GM19193 (cell line): ENCODE data around the gene RNF7.

Experiments used
- POLR2A ChIP-seq: IDR thresholded peaks from 4 replicates; pipeline ENCODE4 v1.6.1; 2011; ENCODE audit not compliant: insufficient read depth, insufficient read length; ENCODE audit errors: extremely low read depth

RNF7 gene

DNA sequence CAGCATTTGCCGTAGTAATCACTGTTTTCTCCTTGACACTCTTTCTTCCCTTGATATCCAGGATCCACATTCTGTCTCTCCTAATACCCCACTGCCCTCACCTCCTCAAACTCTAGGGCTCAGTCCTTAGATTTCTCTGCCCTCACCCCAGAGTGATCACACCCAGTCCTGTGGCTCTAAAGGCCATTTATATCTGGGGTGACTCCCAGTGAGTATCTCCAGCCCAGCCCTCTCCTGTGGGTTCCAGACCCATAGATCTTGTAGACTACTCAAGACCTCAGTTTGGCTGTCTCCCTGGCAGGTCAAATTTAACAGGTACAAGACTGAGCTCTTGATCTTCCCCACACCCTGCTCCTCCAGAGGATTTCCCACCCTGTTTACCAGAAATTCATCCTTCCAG is 26.4 kb downstream of the RNF7 start:
- TF ChIP-seq POLR2A = no peak

DNA sequence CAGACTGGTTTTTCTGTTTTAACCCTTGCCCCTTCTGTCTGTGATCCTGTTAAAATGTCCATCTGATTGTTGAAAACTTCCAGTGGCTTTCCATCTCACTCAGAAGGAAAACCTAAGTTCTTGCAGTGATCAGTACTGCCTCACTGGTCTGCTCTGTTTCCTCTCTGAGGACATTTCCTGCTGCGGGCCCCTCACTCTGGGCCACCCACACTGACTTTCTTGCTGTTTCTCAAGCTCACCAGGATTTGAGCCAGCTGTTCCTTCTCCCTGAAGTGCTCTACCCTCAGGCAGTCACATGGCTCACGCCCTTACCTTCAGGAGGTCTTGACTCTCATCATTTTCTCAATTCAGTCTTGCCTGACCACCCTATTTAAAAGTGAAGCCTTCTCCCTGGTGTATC is 26.9 kb downstream of the RNF7 start:
- no peak for TF ChIP-seq POLR2A

DNA sequence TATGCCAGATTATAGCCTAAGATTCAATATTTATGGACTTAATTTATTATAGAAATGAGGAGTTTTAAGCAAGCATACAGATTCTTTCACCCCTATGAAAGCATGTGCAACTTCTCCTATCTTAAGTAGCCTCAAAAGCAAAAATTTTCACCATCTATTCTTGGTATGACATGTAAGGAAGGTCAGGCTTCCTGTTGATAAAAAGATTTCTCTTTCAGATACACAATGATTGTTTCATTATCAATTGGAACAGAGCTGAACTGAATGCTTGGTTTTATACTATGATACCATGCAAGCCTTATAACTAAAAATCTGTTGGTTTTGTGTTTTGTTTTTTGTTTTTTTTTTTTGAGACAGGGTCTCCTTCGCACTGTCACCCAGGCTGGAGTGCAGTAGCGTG is 29.0 kb downstream of the RNF7 start:
- no peak for TF ChIP-seq POLR2A

DNA sequence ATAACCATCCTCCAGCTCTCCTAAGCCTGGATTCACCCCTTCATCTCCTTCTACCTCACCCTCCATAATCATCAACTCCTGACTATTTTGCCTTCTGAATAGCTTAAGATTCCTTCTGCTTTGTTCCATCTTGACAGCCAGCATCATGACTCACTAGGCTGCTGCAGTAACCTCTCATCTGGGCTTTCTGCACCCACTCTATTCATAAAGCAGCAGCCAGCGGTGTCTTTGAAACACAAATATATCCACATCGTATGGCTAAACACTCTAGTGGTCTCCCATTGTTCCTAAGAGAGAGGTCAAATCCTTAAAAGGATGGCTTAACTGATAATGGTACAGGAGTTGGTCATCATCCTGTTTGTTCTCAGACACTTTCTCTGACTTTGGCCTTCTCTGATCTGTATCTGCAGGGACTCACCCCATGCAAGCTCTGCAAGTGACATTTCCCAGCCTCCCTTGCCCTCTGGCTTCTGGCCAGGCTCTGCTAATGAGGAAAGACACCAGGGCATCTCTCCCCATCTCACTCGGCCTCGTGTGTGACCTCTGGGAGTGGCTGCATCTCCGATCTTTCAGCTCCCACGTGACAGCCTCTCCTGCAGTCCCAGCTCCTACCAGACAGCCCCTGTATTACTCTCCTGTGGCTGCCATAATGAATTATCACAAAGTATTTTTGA is 31.3 kb downstream of the RNF7 start:
- TF ChIP-seq POLR2A = no peak

DNA sequence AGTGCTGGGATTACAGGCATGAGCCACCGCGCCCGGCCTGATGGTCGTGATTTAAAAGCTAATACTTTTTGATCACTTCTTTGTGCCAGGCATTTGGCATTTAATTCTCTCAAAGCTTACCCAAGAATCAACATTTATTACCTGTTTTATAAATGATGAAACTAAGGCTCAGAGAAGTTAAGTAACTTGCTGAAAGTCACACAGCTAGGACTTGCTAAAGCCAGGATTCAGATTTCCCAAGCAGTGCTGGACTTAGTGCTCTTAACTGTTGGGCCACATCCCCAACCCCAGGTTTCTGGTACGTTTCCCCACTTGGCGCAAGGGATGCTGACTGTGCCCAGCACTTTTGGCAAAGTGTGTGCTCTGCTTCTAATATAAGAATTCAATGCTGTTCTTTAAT is 35.6 kb downstream of the RNF7 start:
- TF ChIP-seq POLR2A = no peak

- TF ChIP-seq POLR2A = no peak
These were observed 38.3 kb downstream of the RNF7 start for GRCh38 chr3:141776376-141776775.

DNA sequence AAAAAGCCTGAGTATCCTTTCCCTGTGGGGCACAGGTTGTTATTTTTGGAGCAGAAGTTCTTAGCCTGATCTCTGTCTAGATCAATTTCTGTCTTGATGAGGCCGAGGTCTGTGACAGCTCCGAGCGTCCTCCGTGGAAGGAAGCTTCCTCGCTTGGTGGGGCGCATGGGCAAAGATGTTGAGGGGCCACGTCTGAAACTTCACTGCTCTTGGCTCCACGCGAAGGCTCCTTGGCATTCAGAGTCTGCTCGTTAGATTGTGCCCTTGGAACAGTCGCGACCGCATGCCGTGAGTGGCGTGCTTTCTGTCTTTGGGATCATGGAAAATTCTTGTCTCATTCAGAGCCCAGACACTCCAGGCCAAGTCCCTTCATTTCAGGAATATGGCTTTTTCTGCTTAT is 38.8 kb downstream of the RNF7 start:
- no peak for TF ChIP-seq POLR2A

DNA sequence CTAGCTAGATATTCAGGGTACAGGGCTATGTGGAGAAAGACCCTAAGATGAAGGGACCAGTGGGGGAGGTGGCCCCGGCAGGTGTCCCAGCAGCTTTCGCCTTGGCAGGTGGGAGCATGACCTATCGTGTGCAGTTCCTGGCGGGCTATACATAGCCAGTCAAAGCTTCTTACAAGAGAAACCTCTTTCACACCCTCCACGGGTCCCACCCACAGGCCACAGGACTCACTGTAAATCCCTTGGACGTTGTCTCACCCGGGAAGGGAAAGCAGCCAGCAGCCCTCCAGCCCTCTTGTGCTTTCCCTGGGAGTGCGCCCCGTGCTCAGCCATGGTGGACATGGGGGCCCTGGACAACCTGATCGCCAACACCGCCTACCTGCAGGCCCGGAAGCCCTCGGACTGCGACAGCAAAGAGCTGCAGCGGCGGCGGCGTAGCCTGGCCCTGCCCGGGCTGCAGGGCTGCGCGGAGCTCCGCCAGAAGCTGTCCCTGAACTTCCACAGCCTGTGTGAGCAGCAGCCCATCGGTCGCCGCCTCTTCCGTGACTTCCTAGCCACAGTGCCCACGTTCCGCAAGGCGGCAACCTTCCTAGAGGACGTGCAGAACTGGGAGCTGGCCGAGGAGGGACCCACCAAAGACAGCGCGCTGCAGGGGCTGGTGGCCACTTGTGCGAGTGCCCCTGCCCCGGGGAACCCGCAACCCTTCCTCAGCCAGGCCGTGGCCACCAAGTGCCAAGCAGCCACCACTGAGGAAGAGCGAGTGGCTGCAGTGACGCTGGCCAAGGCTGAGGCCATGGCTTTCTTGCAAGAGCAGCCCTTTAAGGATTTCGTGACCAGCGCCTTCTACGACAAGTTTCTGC is 40.1 kb downstream of the RNF7 start:
- no peak for TF ChIP-seq POLR2A

- no peak for TF ChIP-seq POLR2A
These were observed 41.6 kb downstream of the RNF7 start for GRCh38 chr3:141779667-141780066.

DNA sequence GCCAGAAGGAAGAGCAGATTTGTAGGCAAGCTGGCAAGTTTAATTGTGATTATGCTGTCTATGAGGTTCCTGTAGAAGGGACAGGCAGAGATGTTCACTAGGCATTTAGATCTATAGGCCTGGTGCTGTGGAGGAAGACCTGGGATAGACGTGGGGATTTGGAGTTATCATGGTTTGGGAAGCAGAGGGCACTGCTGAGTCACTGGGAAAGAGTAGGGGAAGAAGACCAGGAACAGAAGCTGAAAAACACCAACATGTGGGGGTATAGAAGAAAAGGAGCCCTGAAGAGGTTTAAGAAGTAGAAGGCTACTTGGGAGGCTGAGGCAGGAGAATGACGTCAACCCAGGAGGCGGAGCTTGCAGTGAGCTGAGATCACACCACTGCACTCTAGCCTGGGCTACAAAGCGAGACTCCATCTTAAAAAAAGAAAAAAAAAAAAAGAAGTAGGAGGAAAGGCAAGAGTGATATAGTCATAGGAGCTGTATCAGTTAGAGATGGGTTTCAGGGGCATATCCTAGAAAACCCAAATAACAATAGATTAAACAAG is 44.4 kb downstream of the RNF7 start:
- TF ChIP-seq POLR2A = no peak

DNA sequence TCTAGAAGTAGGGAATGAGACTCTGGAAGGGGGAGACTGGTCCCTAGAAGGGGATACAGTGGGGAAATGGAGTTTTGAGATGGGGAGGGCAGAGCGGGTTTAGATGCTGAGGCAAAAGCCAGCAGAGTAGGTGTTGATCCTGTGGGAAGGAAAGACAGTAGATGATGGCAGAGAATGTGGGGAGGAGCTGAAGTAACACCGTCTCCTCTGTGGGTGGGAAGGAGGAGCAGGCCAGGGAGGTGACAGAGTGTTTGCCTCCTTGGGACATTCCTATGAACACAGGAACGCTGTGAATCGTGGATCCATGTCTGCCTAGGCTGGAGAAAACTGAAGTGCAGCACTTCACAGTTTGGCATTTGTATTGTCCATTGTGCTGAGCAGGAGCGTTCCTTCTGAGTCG is 45.5 kb downstream of the RNF7 start:
- TF ChIP-seq POLR2A = no peak

DNA sequence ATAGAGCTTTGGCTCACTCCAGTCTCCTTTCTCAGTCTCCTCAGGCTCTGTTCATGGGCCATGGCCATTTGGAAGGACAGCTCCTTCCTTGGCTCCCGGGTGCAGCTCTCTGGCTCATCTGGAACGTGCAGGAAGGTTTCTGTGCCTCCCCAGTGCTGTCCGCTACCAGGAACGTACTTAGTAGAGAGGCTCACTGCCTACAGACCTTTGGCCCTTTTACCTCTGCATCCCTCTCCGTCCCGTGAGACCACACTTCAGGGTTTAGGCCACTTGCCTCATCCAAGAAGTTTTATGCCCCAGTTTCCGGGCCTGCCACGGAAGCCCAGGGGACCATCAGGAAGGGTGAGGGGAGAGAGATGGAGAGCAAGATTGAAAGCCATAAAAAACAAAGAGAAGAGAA is 46.0 kb downstream of the RNF7 start:
- no peak for TF ChIP-seq POLR2A

GRCh38 chr3:141784531-141784930 is 46.4 kb downstream of the RNF7 start:
- TF ChIP-seq POLR2A = no peak

DNA sequence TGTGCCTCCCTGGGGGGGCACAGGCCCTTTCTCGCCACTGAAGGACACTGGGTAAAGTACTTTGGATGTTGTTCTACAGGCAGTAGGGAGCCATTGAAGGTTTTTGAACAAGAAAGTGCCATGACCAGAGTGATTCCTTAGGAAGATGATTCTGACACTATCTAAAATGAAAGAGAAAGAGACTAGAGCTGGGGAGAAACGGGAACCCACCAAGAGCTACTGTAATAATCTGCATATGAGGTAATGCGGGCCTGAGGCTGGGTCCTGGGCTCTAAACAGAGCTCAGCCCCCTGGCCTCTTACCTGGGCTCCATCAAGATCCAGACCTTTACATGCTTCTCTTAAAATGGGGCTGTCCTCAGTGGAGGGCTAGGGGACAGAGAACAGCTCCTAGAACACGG is 50.1 kb downstream of the RNF7 start:
- no peak for TF ChIP-seq POLR2A

- TF ChIP-seq POLR2A = no peak
These were observed 51.2 kb downstream of the RNF7 start for GRCh38 chr3:141789281-141789680.

DNA sequence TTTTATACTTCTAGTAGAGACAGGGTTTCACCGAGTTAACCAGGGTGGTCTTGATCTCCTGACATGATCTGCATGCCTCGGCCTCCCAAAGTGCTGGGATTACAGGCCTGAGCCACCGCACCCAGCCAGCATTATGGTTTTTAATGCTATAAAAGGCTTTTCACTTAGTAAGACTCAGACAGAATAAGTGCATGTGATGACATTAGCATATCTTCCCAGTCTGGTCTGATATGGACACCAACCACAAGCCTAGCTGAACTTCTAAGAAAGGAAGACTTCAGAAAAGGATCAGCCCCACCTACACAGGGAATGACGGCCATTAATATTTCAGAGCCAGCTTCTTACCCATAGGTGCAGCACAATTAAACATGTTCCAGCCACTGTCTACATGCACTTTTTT is 52.1 kb downstream of the RNF7 start:
- TF ChIP-seq POLR2A = no peak

DNA sequence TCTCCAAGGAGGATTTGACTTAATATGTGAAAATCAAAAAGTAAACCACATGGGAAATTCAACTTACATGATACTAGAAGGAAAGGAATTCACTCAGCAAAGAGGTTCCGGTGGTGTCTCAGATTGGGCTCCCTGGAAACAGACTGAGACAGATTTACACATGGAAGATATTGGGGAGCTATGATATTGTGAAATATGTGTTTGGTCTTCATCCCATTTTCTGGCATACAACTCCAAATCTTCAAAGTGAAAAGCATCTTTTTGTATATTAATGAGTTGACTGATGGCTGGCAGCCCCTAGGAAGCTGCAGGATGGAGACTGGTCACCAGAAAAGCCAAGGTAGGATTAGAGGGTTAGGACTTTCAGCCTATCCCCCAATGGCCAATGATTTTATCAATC is 54.4 kb downstream of the RNF7 start:
- TF ChIP-seq POLR2A = no peak
